ENCODE data around the gene RANGAP1. TPM values are rescaled to one million over a fixed set of nuclear protein-coding genes. Genes with fewer than 3 reads are reported as not detected.
A peak's percentile ranks its signal among the peaks of the same experiment; 100 is the strongest.
"Not testable (repeated sequence)": the region's sequence is repeated elsewhere in the genome, so short reads cannot be mapped to it uniquely, and the experiment has no call there.

RANGAP1 gene
- total and polyA plus RNA-seq, 9 donors = 17.2 to 37.9 (median 32.1) TPM

DNA sequence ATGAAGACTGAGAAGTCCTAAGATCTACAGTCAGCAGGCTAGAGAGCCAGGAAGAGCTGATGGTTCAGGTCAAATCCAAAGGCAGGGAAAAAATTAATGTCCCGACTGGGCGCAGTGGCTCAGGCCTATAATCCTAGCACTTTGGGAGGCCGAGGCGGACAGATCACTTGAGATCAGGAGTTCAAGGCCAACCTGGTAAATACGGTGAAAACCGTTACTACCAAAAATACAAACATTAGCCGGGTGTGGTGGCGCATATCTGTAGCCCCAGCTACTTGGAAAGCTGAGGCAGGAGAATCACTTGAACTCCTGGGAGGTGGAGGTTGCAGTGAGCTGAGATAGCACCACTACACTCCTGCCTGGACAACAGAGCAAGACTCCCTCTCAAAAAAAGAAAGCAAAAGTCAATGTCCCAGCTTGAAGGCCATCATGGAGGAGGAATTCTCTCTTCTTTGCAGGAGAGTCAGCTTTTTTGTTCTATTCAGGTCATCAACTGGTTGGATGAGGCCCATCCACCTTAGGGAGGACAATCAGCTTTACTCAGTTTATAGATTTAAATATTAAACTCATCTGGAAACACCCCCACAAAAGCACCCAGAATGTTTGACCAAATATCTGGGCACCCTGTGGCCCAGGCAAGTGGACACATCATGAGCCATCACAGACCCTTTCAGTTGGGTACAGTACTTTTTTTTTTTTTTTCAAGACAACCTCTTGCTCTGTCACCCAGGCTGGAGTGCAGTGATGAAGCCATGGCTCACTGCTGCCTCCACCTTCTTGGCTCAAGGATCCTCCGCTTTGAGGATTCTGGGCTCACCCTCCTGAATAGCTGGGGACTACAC lies 11.1 kb upstream of the RANGAP1 start:
- H3K4me1 ChIP-seq (ENCODE audit: insufficient read depth) = no peaks in the 10 kb centered on the region
- H3K27ac ChIP-seq = no peak overlapping the region
- no peak for TF ChIP-seq POLR2A (IDR thresholded peaks at IDR 0.05)
- no peak for TF ChIP-seq EP300 (IDR thresholded peaks at IDR 0.05)
- TF ChIP-seq, protein P1, sequence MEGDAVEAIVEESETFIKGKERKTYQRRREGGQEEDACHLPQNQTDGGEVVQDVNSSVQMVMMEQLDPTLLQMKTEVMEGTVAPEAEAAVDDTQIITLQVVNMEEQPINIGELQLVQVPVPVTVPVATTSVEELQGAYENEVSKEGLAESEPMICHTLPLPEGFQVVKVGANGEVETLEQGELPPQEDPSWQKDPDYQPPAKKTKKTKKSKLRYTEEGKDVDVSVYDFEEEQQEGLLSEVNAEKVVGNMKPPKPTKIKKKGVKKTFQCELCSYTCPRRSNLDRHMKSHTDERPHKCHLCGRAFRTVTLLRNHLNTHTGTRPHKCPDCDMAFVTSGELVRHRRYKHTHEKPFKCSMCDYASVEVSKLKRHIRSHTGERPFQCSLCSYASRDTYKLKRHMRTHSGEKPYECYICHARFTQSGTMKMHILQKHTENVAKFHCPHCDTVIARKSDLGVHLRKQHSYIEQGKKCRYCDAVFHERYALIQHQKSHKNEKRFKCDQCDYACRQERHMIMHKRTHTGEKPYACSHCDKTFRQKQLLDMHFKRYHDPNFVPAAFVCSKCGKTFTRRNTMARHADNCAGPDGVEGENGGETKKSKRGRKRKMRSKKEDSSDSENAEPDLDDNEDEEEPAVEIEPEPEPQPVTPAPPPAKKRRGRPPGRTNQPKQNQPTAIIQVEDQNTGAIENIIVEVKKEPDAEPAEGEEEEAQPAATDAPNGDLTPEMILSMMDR (IDR thresholded peaks at IDR 0.05) = no peak
- intact Hi-C loops (cut with DNase I) = no loop called here
- no peak overlapping the region for H3K4me3 ChIP-seq
- no peaks in the 10 kb centered on the region for H3K9me3 ChIP-seq
- DNase-seq = no peak
- H3K36me3 ChIP-seq = no peaks in the 10 kb centered on the region
- no peaks in the 10 kb centered on the region for H3K27me3 ChIP-seq
- 66 to 81% (median 79%) methylated on average over 9 of the region's 9 CpGs for WGBS, 3 donors

- H3K36me3 ChIP-seq; H3K9me3 ChIP-seq; H3K27ac ChIP-seq; H3K4me3 ChIP-seq; intact Hi-C loops (cut with DNase I); H3K27me3 ChIP-seq; H3K4me1 ChIP-seq (ENCODE audit: insufficient read depth); DNase-seq: not testable (repeated sequence)
- 91% methylated on average over 17 of the region's 28 CpGs; no CpG with 5 or more reads in 2 of the 3 donors for WGBS, 3 donors
Observed at GRCh38 chr22:41294816-41295215, 8.8 kb upstream of the RANGAP1 start.

GRCh38 chr22:41290262-41291221 lies 4.6 kb upstream of the RANGAP1 start:
- H3K27ac ChIP-seq = peak overlapping the region in 1 of 2 donors; percentile 46
- WGBS, 3 donors = 26 to 38% (median 31%) methylated on average over 8 of the region's 8 CpGs
- DNase-seq = no peak
- H3K27me3 ChIP-seq = no peaks in the 10 kb centered on the region
- H3K4me1 ChIP-seq (ENCODE audit: insufficient read depth) = peaks cover 4% of the 10 kb centered on the region
- no peak overlapping the region for H3K4me3 ChIP-seq
- H3K36me3 ChIP-seq = no peaks in the 10 kb centered on the region
- TF ChIP-seq EP300 (IDR thresholded peaks at IDR 0.05) (no peak), POLR2A (IDR thresholded peaks at IDR 0.05) (no peak)
- TF ChIP-seq, protein P1 (IDR thresholded peaks at IDR 0.05) = no peak
- H3K9me3 ChIP-seq = no peaks in the 10 kb centered on the region
- intact Hi-C loops (cut with DNase I) = no loop called here

GRCh38 chr22:41289671-41290070 lies 3.7 kb upstream of the RANGAP1 start:
- no peak for DNase-seq
- H3K27ac ChIP-seq = no peak overlapping the region
- intact Hi-C loops (cut with DNase I) = no loop called here
- H3K4me1 ChIP-seq (ENCODE audit: insufficient read depth) = peaks cover 4% of the 10 kb centered on the region
- H3K9me3 ChIP-seq = no peaks in the 10 kb centered on the region
- no peaks in the 10 kb centered on the region for H3K36me3 ChIP-seq
- no peaks in the 10 kb centered on the region for H3K27me3 ChIP-seq
- H3K4me3 ChIP-seq = no peak overlapping the region
- 79 to 88% (median 80%) methylated on average over 1 of the region's 1 CpG for WGBS, 3 donors
- TF ChIP-seq EP300 (IDR thresholded peaks at IDR 0.05) = no peak
- TF ChIP-seq, protein P1 (IDR thresholded peaks at IDR 0.05) = no peak
- TF ChIP-seq POLR2A (IDR thresholded peaks at IDR 0.05) = no peak
